HG03139 (cell line): ENCODE data around the gene ASIC1.
A peak's percentile ranks its signal among the peaks of the same experiment; 100 is the strongest.

Source experiments
- ATAC-seq: cut with Tn5 transposase; IDR thresholded peaks from one replicate; pipeline ENCODE4 v1.9.1; 2021; ENCODE audit not compliant: unreplicated experiment

Gene ASIC1

DNA sequence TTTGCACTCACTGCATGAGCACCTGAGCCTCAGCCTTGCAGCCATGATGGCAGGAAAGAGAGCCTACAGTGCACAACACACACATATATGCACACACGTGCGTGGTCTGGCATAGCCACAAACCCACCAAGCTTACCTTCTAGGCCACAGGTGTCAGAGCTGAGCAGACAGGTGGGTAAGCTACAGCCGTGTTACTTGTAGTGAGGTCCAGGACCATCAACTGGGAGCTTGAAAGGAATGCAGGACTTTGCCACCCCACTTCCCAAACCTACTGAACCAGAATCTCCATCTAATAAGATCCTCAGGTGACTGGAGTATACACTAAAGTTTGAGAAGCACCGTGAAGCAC is 2.7 kb downstream of the ASIC1 start:
- no peak for ATAC-seq

DNA sequence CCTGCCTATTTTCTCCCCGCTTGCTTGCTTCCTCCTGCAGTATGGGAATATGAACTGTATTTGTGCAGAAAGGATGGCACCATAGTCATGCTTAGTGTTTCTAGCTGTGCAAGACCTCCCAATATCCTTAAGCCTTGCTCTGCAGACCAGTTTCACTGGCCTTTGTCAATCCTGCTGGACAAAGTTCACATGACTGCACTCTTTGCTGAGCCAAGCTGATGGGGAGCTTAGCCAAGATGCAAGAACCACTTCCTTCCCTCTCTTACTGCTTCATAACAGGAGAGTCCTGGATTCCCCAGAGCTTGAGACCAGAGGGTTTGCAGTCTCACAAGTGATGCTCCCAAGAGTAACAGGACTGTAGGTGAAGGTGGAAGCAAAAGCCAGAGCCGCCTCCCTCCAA is 3.8 kb downstream of the ASIC1 start:
- ATAC-seq = no peak

DNA sequence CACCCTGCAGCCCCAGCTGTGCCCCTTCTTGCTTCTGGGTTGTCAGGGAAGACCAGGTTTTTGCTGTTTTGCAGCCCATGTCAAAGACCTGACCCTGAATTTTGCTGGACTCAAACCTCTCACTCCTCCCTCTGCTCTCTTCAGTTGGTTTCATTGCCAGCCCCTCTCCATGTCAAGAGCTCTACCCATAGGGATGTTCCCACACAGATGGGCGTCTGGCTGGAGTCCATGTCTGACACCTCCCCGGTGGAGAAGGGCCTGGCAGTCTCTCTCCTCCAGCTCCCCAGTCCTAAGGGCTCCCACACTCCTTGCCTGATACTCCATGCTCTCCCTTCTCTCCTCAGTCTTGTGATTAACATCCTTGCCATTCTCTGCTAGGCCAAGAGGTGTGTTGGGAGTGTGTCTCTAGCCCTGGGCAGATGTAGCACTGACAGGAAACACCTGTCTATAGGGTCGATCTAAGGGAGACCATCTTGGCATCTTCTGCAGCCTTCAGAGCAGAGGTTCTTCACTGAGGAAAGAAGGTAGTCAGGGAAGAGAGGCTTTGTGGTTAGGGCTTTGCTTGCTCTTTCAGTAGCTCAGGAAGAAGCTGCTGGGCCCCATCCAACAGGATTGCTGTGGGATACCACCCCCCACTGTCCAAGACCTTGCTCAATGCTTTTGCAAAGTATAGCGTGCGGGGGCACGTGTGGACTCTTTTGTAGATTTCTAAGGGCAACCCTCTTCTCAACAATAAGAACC is 4.7 kb downstream of the ASIC1 start:
- no peak for ATAC-seq

DNA sequence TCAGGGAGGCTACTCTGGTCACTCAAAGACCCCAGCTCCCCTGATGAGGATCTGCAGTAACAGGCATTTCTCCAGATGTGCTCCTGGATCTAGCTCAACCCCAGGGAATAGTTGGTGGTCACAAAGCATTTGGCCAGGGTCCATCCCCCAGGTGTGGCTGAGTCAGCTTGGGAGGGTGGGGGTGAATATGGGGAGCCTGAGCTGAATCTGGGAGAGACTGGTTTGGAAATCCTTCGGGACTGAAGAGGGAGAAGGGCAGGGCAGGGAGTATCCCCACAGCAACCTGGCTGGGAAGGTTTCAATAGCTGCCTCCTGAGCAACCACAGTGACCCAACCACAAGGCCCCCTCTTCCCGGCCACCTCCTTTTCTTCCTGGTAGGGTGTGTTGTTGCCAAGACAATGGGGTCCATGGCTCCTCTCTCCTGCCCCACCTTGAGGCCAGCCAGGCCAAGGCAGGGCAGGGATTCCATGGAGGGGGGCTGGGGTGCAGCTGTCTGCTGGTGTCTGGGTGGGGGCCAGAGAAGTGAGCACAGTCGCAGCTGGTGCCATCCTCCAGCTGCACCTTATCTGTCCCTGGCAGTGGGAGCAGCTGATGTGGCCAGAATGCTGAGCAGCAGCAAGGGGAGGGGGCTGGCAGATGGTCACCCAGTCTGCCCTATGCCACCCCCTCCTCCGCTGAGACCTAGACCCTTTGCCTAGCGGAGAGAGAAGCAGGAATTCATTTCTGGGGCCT is 5.5 kb downstream of the ASIC1 start:
- no peak for ATAC-seq

DNA sequence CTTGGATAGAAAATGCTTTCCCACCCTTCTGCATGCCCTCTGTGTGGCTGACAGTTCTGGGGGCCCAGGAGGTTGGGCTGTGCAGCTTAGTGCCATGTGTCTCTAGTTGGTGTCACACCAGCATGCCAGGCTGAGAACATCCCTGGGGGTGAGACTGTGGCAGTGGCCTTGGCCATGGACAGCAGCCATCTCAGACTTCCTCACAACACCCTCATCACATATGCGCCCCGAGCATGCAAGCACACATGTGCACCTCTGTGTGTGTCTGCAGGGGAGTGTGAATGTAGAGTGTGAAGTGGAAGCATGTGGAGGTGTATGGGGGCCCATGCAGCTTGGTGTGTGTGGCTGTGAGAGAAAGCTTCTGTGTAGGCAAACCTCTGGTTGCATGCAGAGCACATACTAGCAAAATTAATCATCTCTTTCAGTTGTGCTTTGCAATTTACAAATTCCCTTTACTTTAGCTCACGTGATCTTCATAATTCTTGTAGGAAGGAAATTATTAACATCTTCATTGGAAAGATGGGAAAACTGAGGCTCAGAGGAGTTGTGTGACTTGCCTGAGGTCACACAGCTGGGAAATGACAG is 8.4 kb downstream of the ASIC1 start:
- no peak for ATAC-seq

DNA sequence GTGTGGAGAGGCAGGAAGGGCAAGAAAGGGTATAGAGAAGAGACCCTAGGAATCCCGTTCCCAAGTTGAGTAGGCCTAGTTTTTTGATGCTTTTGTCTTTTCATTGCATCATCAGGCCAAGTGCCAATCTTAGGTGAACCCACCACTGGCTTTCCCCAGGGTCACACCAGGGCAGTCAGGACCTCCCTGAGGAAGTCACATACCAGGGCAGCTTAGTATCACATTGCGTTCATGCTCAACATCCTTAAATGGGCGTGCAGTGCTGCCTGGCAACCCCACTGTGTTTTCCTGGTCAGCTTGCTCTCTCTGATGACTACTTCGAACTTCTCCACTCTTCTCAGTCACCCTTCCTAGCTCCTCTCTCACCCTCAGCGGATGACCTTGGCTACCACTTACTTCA is 9.0 kb downstream of the ASIC1 start:
- no peak for ATAC-seq

DNA sequence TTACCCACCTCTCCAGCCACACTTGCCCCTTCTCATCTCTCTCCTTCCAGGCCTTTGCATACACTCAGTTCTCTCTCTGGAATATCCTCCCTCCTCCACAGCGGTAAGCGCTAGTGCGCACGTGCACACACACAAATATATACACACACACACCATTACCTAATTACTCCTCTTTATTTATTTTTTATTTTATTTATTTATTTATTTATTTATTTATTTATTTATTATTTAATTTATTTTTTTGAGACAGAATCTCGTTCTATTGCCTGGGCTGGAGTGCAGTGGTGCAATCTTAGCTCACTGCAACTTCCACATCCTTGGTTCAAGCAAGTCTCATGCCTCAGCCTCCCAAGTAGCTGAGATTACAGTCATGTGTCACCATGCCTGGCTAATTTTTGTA is 11.7 kb downstream of the ASIC1 start:
- no peak for ATAC-seq

DNA sequence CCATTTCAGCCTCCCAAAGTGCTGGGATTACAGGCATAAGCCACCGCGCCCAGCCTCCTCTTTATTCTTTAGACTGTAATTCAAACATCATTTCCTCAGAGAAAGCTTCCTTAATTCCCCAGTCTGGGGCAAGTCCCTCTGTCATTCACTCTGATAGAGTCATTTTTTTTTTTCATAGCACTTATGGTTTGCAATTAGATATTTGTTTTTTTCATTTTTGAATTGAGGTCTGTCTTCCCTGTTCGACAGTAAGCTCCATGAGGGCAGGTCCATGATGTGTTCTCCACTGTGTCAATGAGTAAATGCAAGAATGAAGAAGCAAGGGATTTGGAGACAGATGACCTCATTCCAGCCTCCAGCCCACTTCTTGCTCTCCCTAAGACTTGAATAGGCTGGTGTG is 12.1 kb downstream of the ASIC1 start:
- ATAC-seq = no peak

DNA sequence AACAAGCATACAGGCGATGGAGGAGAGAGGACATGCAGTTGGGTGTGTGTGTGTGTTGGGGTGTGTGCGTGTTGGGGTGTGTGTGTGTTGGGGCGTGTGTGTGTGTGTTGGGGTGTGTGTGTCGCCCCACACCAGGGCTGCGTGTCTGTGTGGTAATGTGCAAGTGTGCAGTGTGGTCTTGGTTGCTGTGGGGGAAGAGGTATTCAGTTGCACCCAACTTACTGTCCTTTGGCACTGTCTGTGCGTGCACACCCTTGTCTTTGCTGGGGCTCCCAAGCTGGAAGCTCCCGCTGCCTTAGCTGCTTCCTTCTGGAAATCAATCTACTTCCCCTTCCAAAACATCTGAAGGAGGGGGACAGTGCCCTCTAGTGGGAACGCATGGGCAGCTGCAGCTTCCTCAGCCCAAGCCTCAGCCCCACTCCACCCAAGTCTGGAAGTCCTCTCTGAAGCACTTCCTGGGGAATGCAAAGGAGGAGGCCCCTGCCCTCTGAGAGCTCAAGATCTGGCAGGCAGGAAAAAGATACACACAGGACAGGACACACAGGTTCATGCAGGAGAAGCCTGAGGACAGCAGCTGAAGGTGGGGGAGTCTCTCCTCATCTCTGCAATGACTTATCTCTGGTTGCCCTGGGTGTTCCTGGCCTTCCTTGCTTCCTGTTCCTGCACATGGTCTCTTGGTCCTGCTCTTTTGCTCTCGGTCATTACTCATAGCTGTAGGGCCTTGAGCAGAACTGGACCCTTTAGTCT is 13.1 kb downstream of the ASIC1 start:
- ATAC-seq = no peak

DNA sequence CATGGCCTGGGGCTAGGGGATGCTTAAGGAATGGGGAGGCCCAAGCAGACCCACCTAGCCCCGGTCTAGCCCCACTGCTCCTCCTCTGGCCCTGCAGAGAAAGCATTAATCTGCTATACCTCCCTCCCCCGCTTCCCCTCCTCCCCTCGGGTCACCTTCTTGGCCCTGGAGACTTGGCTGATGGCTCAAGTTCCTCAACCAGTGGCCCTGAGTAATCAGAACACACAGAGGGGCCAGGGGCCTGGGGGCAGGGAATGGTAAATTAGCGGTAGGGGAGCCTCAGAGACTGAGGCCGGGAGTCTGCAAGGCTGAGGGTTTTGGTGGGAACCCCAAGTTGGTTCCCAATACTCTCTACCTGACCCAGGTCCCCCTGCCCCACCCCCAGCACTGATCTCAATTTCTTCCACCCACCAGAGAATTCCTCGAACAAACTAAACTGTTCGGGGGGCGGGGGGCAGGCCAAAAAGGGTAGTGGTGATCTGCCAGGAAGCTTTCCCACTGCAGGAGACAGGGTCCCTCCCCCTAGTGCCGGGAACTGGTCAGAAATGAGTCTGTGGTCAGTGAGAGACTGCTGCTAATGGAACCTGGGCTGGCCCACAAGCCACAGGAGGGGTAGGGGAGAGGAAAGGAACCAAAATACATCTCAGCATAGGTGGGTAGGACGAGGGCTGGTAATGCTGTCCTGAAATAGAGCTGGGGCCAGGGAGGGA is 15.0 kb downstream of the ASIC1 start:
- no peak for ATAC-seq

DNA sequence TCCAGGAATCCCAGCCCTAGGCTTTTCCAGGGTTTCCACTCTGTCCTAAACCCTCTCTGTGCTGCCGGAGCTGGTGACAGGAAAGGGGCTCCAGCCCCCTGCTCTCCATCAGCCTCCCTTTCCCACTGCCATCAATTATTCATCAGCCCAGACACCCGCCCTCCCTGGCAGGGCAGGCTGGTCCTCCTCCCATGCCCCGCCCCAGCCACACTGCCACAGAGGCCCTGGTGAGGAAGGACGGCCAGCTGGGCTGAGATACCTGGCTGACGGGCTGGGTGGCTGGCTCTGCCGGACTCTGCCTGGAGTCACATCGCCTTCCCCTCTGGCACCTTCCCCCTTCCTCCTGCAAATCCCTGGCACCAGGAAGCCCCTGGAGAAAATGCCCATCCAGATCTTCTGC is 15.8 kb downstream of the ASIC1 start:
- no peak for ATAC-seq

DNA sequence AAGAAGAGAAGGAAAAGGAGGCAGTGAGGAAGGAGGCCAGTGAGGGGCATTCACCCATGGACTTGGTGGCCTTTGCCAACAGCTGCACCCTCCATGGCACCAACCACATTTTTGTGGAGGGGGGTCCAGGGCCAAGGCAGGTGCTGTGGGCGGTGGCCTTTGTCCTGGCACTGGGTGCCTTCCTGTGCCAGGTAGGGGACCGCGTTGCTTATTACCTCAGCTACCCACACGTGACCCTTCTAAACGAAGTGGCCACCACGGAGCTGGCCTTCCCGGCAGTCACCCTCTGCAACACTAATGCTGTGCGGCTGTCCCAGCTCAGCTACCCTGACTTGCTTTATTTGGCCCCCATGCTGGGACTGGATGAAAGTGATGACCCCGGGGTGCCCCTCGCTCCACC is 16.3 kb downstream of the ASIC1 start:
- no peak for ATAC-seq

DNA sequence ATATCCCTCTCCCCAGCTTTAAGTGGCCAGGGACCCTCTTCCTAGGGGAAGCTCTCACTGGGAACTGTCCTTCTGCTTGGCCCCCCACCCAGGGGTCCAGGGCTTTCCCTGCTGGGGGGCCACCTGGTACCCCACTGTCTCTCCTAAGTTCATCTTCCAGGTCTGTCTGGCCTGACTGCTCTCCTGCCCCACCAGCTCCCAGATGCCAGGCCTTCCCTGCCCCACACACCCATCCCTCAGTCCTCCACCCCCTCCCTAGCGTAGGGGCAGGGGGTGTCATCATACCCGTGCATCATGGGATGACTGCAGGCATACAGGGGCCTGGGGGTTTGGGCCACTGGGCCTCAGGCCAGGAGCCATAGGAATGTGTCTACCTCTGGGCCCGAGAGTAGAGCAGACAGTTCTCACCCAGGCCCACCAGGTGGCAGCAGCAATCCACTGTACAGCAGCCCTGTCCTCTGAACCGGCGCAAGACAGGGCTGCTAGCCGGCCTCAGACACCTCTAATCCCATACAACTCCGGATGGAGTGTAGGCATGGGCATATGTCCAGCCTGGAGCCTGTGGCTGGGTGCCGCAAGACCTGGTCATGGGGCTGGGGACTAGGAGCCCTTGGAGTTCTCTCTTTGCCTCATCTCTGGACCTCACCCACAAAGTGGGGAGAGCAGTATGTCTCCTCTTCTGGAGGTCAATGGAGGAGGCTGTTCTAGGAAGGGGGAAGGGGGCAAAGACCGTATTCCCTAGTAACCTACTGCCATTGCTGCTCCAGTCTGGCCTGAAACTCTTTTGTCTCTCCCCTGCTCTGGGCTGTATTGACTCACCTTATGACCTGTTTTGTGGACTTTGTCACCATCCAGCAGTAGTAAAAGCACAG is 17.8 kb downstream of the ASIC1 start:
- peak; percentile 77 for ATAC-seq

DNA sequence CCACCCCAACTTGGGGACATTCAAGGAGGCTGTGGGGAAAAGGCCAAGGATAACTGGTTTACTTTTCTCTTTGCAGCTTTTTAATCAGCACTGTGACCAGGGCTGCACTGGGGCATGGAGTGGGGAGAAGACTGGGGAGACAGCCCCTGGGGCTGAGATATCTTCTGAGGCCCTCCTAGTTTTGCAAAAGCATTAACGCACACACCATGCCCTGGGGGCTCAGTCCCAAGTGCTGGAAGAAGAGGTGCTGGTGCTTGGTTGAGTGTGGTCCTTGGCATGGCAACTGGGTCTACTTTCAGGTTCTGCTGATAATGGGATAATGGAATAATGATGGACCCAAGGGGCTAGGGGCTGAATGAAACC is 18.4 kb downstream of the ASIC1 start:
- no peak for ATAC-seq

DNA sequence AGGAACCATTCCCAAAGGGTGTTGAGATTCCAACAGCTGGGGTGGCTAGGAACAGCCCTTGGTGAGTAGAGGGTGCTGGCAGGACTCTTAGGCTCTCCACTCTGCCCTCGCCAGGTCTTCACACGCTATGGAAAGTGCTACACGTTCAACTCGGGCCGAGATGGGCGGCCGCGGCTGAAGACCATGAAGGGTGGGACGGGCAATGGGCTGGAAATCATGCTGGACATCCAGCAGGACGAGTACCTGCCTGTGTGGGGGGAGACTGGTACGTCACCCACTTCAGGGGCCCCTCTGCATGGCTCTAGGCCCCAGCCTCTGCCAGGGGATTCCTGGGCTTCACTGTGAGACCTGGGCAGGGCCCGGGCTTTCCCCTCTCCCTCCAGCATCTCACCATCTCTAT is 19.7 kb downstream of the ASIC1 start:
- no peak for ATAC-seq

DNA sequence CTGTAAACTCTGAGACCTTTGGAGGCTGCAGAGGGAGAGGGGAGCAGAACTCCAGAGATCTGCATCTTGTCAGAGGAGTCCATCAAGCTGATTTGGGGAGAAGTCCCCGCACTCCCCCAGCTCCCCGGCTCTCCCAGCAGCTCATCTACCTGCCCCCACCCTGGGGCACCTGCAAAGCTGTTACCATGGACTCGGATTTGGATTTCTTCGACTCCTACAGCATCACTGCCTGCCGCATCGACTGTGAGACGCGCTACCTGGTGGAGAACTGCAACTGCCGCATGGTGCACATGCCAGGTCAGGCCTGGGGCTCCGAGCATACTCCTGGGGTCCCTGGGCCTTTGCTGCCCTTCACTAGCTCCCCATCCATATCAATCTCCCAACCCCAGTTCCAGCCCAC is 20.9 kb downstream of the ASIC1 start:
- ATAC-seq = no peak

DNA sequence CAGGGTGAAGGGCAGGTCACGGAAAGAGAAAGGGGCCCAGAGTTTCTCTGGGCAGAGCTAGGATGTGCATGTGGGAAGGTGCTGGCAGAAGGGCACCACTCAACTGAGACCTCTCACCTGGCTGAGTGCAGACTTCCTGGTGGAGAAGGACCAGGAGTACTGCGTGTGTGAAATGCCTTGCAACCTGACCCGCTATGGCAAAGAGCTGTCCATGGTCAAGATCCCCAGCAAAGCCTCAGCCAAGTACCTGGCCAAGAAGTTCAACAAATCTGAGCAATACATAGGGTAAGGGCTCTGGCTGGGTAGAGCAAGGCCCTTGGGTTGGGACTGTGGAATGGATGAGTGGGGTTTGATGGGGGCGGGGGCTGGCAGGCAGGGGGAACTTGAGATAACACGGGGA is 22.4 kb downstream of the ASIC1 start:
- ATAC-seq = no peak

DNA sequence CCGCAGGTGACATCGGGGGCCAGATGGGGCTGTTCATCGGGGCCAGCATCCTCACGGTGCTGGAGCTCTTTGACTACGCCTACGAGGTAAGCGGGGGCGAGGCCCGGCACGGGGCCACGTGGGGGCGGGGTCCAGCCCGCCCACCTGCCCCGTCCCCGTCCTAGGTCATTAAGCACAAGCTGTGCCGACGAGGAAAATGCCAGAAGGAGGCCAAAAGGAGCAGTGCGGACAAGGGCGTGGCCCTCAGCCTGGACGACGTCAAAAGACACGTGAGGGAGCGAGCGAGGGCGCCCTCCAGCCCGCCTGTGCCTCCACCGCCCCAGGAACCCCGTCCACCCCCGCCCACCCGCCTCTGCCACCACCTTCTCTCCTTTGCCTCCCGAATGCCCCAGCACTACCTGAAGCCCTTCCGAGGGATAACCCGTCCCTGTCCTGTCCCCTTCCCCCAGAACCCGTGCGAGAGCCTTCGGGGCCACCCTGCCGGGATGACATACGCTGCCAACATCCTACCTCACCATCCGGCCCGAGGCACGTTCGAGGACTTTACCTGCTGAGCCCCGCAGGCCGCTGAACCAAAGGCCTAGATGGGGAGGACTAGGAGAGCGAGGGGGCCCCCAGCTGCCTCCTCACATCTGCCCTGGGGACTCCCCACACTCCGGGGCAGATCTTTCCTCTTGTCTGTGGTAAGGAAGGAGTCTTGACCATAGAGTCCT is 23.9 kb downstream of the ASIC1 start:
- ATAC-seq = no peak

DNA sequence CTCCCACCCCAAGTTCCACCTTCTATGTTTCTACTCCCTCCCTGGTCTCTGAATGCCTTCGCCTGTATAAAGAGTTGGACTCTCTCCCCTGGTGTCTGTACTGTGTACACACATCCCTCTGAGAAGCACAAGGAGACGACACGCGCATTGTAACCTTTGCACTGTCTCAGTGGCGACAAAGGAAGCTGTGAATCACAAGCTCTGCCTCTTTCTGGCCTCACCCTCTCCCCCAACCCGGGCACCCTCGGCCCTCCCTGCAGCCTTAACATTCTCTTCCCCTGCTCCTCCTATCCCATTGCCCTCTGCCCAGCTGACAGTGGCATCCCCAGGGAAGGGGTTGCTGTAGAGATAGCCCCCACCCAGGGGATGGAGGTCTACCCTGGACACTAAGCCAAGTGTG is 25.2 kb downstream of the ASIC1 start:
- no peak for ATAC-seq

DNA sequence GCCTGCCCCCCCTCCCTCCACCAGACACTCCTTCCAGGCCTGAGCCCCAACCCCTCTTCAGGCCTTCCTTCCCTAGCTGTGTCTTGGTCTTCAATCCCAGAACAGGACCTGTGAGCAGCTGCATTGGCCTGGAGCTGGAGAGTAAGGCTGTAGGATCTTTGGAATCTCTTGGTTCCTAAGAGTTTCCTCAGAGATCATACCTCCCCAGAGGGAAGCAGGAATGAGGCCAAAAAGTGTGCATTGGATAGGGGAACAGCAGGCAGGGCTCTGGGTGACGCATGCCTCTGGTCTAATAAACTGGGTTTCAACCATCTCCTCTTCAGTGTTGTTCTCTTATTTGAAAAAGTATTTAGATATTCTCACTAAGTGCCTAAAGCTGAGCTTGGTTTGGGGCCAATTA is 25.9 kb downstream of the ASIC1 start:
- ATAC-seq = no peak
